ENCODE measurements around the gene UBE2G2. TPM values are rescaled to one million over a fixed set of nuclear protein-coding genes. Genes with fewer than 3 reads are reported as not detected.

UBE2G2 gene
- total and polyA plus RNA-seq, 9 donors: 45.9 to 106 (median 70.3) TPM

- DNase-seq: no peak
- Histone ChIP-seq H3K36me3 (ENCODE audit: control insufficient read depth, insufficient read depth, low read length) (no peaks in the 10 kb centered on the region), H3K4me1 (ENCODE audit: control insufficient read depth, insufficient read depth, low read length) (no peaks in the 10 kb centered on the region), H3K27ac (ENCODE audit: low read length) (no peak overlapping the region), H3K27me3 (ENCODE audit: control insufficient read depth, insufficient read depth, low read length) (peaks cover 4% of the 10 kb centered on the region), H3K9me3 (replicated peaks; ENCODE audit: control insufficient read depth, low read depth, low read length) (peaks cover 20% of the 10 kb centered on the region), H3K4me3 (ENCODE audit: low read length) (no peak overlapping the region)
- no CpG with 5 or more reads among the region's 4 CpGs for WGBS (ENCODE audit: insufficient coverage)
Observed at GRCh38 chr21:44828362-44829056, 26.9 kb upstream of the UBE2G2 start.

- Histone ChIP-seq H3K27me3 (ENCODE audit: control insufficient read depth, insufficient read depth, low read length) (peaks cover 5% of the 10 kb centered on the region), H3K9me3 (replicated peaks; ENCODE audit: control insufficient read depth, low read depth, low read length) (peaks cover 46% of the 10 kb centered on the region), H3K4me1 (ENCODE audit: control insufficient read depth, insufficient read depth, low read length) (no peaks in the 10 kb centered on the region), H3K36me3 (ENCODE audit: control insufficient read depth, insufficient read depth, low read length) (no peaks in the 10 kb centered on the region), H3K27ac (ENCODE audit: low read length) (no peak overlapping the region), H3K4me3 (ENCODE audit: low read length) (no peak overlapping the region)
- no peak for DNase-seq
- no CpG with 5 or more reads among the region's 1 CpG for WGBS (ENCODE audit: insufficient coverage)
Observed at GRCh38 chr21:44823179-44823660, 21.6 kb upstream of the UBE2G2 start.

GRCh38 chr21:44822484-44823178 is 21.0 kb upstream of the UBE2G2 start:
- no CpG with 5 or more reads among the region's 5 CpGs for WGBS (ENCODE audit: insufficient coverage)
- Histone ChIP-seq H3K4me3 (ENCODE audit: low read length) (no peak overlapping the region), H3K36me3 (ENCODE audit: control insufficient read depth, insufficient read depth, low read length) (no peaks in the 10 kb centered on the region), H3K4me1 (ENCODE audit: control insufficient read depth, insufficient read depth, low read length) (no peaks in the 10 kb centered on the region), H3K27ac (ENCODE audit: low read length) (no peak overlapping the region), H3K9me3 (replicated peaks; ENCODE audit: control insufficient read depth, low read depth, low read length) (peaks cover 40% of the 10 kb centered on the region), H3K27me3 (ENCODE audit: control insufficient read depth, insufficient read depth, low read length) (peaks cover 5% of the 10 kb centered on the region)
- DNase-seq: no peak

GRCh38 chr21:44820851-44821250 is 19.2 kb upstream of the UBE2G2 start:
- no CpG with 5 or more reads among the region's 3 CpGs for WGBS (ENCODE audit: insufficient coverage)
- Histone ChIP-seq H3K9me3 (replicated peaks; ENCODE audit: control insufficient read depth, low read depth, low read length) (peaks cover 36% of the 10 kb centered on the region), H3K36me3 (ENCODE audit: control insufficient read depth, insufficient read depth, low read length) (no peaks in the 10 kb centered on the region), H3K27me3 (ENCODE audit: control insufficient read depth, insufficient read depth, low read length) (peaks cover 2% of the 10 kb centered on the region), H3K4me1 (ENCODE audit: control insufficient read depth, insufficient read depth, low read length) (peaks cover 8% of the 10 kb centered on the region), H3K4me3 (ENCODE audit: low read length) (no peak overlapping the region), H3K27ac (ENCODE audit: low read length) (no peak overlapping the region)
- DNase-seq: no peak

- H3K36me3 ChIP-seq (ENCODE audit: control insufficient read depth, insufficient read depth, low read length): peaks cover 2% of the 10 kb centered on the region
- peaks cover 8% of the 10 kb centered on the region for H3K4me1 ChIP-seq (ENCODE audit: control insufficient read depth, insufficient read depth, low read length)
- 93% methylated on average over 29 of the region's 33 CpGs for WGBS (ENCODE audit: insufficient coverage)
- H3K4me3 ChIP-seq (ENCODE audit: low read length): no peak overlapping the region
- peak; percentile 16 for DNase-seq
- H3K9me3 ChIP-seq (replicated peaks; ENCODE audit: control insufficient read depth, low read depth, low read length): peaks cover 36% of the 10 kb centered on the region
- H3K27me3 ChIP-seq (ENCODE audit: control insufficient read depth, insufficient read depth, low read length): peaks cover 2% of the 10 kb centered on the region
- H3K27ac ChIP-seq (ENCODE audit: low read length): no peak overlapping the region
Observed at GRCh38 chr21:44819283-44820243, 17.9 kb upstream of the UBE2G2 start.

GRCh38 chr21:44818640-44819011 is 17.0 kb upstream of the UBE2G2 start:
- peaks cover 3% of the 10 kb centered on the region for H3K36me3 ChIP-seq (ENCODE audit: control insufficient read depth, insufficient read depth, low read length)
- H3K9me3 ChIP-seq (replicated peaks; ENCODE audit: control insufficient read depth, low read depth, low read length): peaks cover 33% of the 10 kb centered on the region
- H3K27ac ChIP-seq (ENCODE audit: low read length): no peak overlapping the region
- H3K4me1 ChIP-seq (ENCODE audit: control insufficient read depth, insufficient read depth, low read length): peaks cover 8% of the 10 kb centered on the region
- 50% methylated on average over 37 of the region's 37 CpGs for WGBS (ENCODE audit: insufficient coverage)
- H3K4me3 ChIP-seq (ENCODE audit: low read length): peak overlapping the region; percentile 51
- DNase-seq: no peak
- peaks cover 2% of the 10 kb centered on the region for H3K27me3 ChIP-seq (ENCODE audit: control insufficient read depth, insufficient read depth, low read length)

GRCh38 chr21:44817914-44818639 is 16.5 kb upstream of the UBE2G2 start, which contains the start of gene SUMO3:
Gene SUMO3 (minus strand): TSS chr21:44818062. CDS start chr21:44817968, 94 bp downstream.
- Histone ChIP-seq H3K36me3 (ENCODE audit: control insufficient read depth, insufficient read depth, low read length) (peaks cover 9% of the 10 kb centered on the region), H3K4me3 (ENCODE audit: low read length) (peak within 1 kb of the TSS; percentile 66), H3K27ac (ENCODE audit: low read length) (no peak within 1 kb of the TSS), H3K4me1 (ENCODE audit: control insufficient read depth, insufficient read depth, low read length) (peaks cover 8% of the 10 kb centered on the region), H3K27me3 (ENCODE audit: control insufficient read depth, insufficient read depth, low read length) (peaks cover 2% of the 10 kb centered on the region), H3K9me3 (replicated peaks; ENCODE audit: control insufficient read depth, low read depth, low read length) (peaks cover 28% of the 10 kb centered on the region)
- WGBS (ENCODE audit: insufficient coverage): under 1% methylated on average over 108 of the region's 108 CpGs
- peak; percentile 92 for DNase-seq

GRCh38 chr21:44817506-44817880 is 15.9 kb upstream of the UBE2G2 start:
- Histone ChIP-seq H3K36me3 (ENCODE audit: control insufficient read depth, insufficient read depth, low read length) (peaks cover 14% of the 10 kb centered on the region), H3K9me3 (replicated peaks; ENCODE audit: control insufficient read depth, low read depth, low read length) (peaks cover 23% of the 10 kb centered on the region), H3K27me3 (ENCODE audit: control insufficient read depth, insufficient read depth, low read length) (peaks cover 2% of the 10 kb centered on the region), H3K4me3 (ENCODE audit: low read length) (peak overlapping the region; percentile 66), H3K27ac (ENCODE audit: low read length) (no peak overlapping the region), H3K4me1 (ENCODE audit: control insufficient read depth, insufficient read depth, low read length) (peaks cover 8% of the 10 kb centered on the region)
- peak; percentile 94 for DNase-seq
- WGBS (ENCODE audit: insufficient coverage): 1% methylated on average over 25 of the region's 43 CpGs

- Histone ChIP-seq H3K27me3 (ENCODE audit: control insufficient read depth, insufficient read depth, low read length) (peaks cover 2% of the 10 kb centered on the region), H3K9me3 (replicated peaks; ENCODE audit: control insufficient read depth, low read depth, low read length) (peaks cover 19% of the 10 kb centered on the region), H3K4me1 (ENCODE audit: control insufficient read depth, insufficient read depth, low read length) (peaks cover 8% of the 10 kb centered on the region), H3K27ac (ENCODE audit: low read length) (no peak overlapping the region), H3K36me3 (ENCODE audit: control insufficient read depth, insufficient read depth, low read length) (peaks cover 19% of the 10 kb centered on the region), H3K4me3 (ENCODE audit: low read length) (peak overlapping the region; percentile 66)
- DNase-seq: no peak
- 48% methylated on average over 50 of the region's 57 CpGs for WGBS (ENCODE audit: insufficient coverage)
Observed at GRCh38 chr21:44816761-44817505, 15.3 kb upstream of the UBE2G2 start.
